Inferior parietal cortex (tissue), 1 donor: ENCODE data around the gene SPN.
A peak's percentile ranks its signal among the peaks of the same experiment; 100 is the strongest.
"Not testable (repeated sequence)": the region's sequence is repeated elsewhere in the genome, so short reads cannot be mapped to it uniquely, and the experiment has no call there.

Source experiments
- DNase-seq: peaks from one replicate; pipeline ENCODE4 v3.0.0-alpha.2; 2016; ENCODE audit errors: extremely low spot score

SPN gene

GRCh38 chr16:29676989-29677785 is 14.1 kb downstream of the SPN start:
- DNase-seq = no peak

GRCh38 chr16:29678691-29679267 is 15.7 kb downstream of the SPN start, which contains the start of gene QPRT:
TSS of gene QPRT (plus strand) at chr16:29679180. CDS start at chr16:29679198, 18 bp downstream.
- peak; percentile 33 for DNase-seq

GRCh38 chr16:29680180-29680598 is 17.1 kb downstream of the SPN start:
- DNase-seq = no peak

- DNase-seq = no peak
These were observed 20.6 kb downstream of the SPN start for GRCh38 chr16:29683543-29684090.

- no peak for DNase-seq
These were observed 21.6 kb downstream of the SPN start for GRCh38 chr16:29684679-29685078.

GRCh38 chr16:29686740-29687332 is 23.8 kb downstream of the SPN start:
- no peak for DNase-seq

GRCh38 chr16:29687755-29688154 is 24.7 kb downstream of the SPN start:
- no peak for DNase-seq

- DNase-seq = no peak
These were observed 25.1 kb downstream of the SPN start for GRCh38 chr16:29688172-29688571.

GRCh38 chr16:29689490-29690351 is 26.7 kb downstream of the SPN start:
- DNase-seq = not testable (repeated sequence)

- DNase-seq = not testable (repeated sequence)
These were observed 29.6 kb downstream of the SPN start for GRCh38 chr16:29692606-29693005.

- DNase-seq = no peak
These were observed 31.5 kb downstream of the SPN start for GRCh38 chr16:29694384-29695195.

GRCh38 chr16:29695675-29696074 is 32.6 kb downstream of the SPN start:
- DNase-seq = not testable (repeated sequence)

GRCh38 chr16:29696881-29697331 is 33.9 kb downstream of the SPN start:
- DNase-seq = no peak

- DNase-seq = no peak
These were observed 34.3 kb downstream of the SPN start for GRCh38 chr16:29697391-29697790.

- no peak for DNase-seq
These were observed 35.0 kb downstream of the SPN start for GRCh38 chr16:29698042-29698441.

GRCh38 chr16:29698484-29699323 is 35.7 kb downstream of the SPN start:
- DNase-seq = no peak

GRCh38 chr16:29699324-29700219 is 36.5 kb downstream of the SPN start:
- no peak for DNase-seq

GRCh38 chr16:29700253-29700987 is 37.4 kb downstream of the SPN start:
- DNase-seq = peak; percentile 67
